IMR-90 (cell line): ENCODE measurements around the gene CASK. TPM values are rescaled to one million over a fixed set of nuclear protein-coding genes. Genes with fewer than 3 reads are reported as not detected.

Experiments
- ATAC-seq: fragments of 200-7000 bp; cut with Tn5 transposase; 2 replicates; pipeline ENCODE4 v1.9.1; 2020; ENCODE audit warnings: low read depth, mild to moderate bottlenecking, moderate library complexity
- BruUV-seq: library from RNA; stranded (reverse); fragments of 400-500 nt; replicated peaks from 2 replicates; lab custom pipeline; 2021; lab: Mats Ljungman, UMichigan
- CTCF ChIA-PET: fragments of 300-600 bp; formaldehyde crosslinking; extraction: SDS; loops from one replicate; lab custom pipeline; 2021; ENCODE audit warnings: antibody characterized with exemption; lab: Yijun Ruan, JAX
- POLR2A ChIA-PET: fragments of 300-600 bp; sonication (Branson Sonifier 250); formaldehyde crosslinking; loops from one replicate; lab custom pipeline; 2022; ENCODE audit warnings: antibody characterized with exemption; ENCODE audit not compliant: unreplicated experiment; lab: Charles Lee
- DNase-seq: peaks from one replicate; pipeline ENCODE4 v3.0.0; 2013
- H2AFZ ChIP-seq: replicated peaks from 2 replicates; pipeline ENCODE3; 2013; ENCODE audit warnings: low read length, mild to moderate bottlenecking; ENCODE audit not compliant: poor library complexity
- H2AK5ac ChIP-seq: 2 replicates; pipeline ENCODE4 v1.6.1; 2013; ENCODE audit warnings: low read depth, low read length, inconsistent platforms
- H2AK9ac ChIP-seq: replicated peaks from 2 replicates; pipeline ENCODE3; 2013; ENCODE audit warnings: mild to moderate bottlenecking, low read depth, low read length, moderate library complexity; ENCODE audit not compliant: poor library complexity
- H2BK120ac ChIP-seq: 2 replicates; pipeline ENCODE4 v1.6.1; 2013; ENCODE audit warnings: low read depth, low read length, inconsistent platforms
- H2BK15ac ChIP-seq: 3 replicates; pipeline ENCODE4 v1.6.1; 2013; ENCODE audit warnings: low read depth, low read length, inconsistent platforms
- H2BK20ac ChIP-seq: 2 replicates; pipeline ENCODE4 v1.6.1; 2013; ENCODE audit warnings: low read depth, mild to moderate bottlenecking, inconsistent platforms, low read length, moderate library complexity
- H2BK5ac ChIP-seq: 2 replicates; pipeline ENCODE4 v1.6.1; 2013; ENCODE audit warnings: mild to moderate bottlenecking, low read depth, low read length, inconsistent platforms; ENCODE audit not compliant: poor library complexity, severe bottlenecking
- H3K14ac ChIP-seq: replicated peaks from 2 replicates; pipeline ENCODE4 v1.6.1; 2013; ENCODE audit warnings: low read depth, low read length, inconsistent platforms
- H3K18ac ChIP-seq: 2 replicates; pipeline ENCODE4 v1.6.1; 2013; ENCODE audit warnings: low read depth, low read length, control low read depth
- H3K23ac ChIP-seq: 2 replicates; pipeline ENCODE4 v1.6.1; 2013; ENCODE audit warnings: low read depth, low read length, inconsistent platforms
- H3K27ac ChIP-seq: 2 replicates; pipeline ENCODE4 v1.5.1; 2013; ENCODE audit warnings: mild to moderate bottlenecking, control low read depth, low read length; ENCODE audit not compliant: insufficient read depth
- H3K27me3 ChIP-seq: 2 replicates; pipeline ENCODE4 v1.6.1; 2013; ENCODE audit warnings: low read length; ENCODE audit not compliant: control insufficient read depth, insufficient read depth
- H3K36me3 ChIP-seq: 2 replicates; pipeline ENCODE4 v1.6.1; 2013; ENCODE audit warnings: low read length, mixed read lengths; ENCODE audit not compliant: control insufficient read depth, insufficient read depth
- H3K4ac ChIP-seq: 2 replicates; pipeline ENCODE4 v1.6.1; 2013; ENCODE audit warnings: low read depth, low read length, inconsistent platforms
- H3K4me1 ChIP-seq: 2 replicates; pipeline ENCODE4 v1.6.1; 2013; ENCODE audit warnings: low read length, mixed read lengths; ENCODE audit not compliant: control insufficient read depth, insufficient read depth
- H3K4me2 ChIP-seq: 2 replicates; pipeline ENCODE4 v1.6.1; 2013; ENCODE audit warnings: low read depth, mild to moderate bottlenecking, control low read depth, low read length, moderate library complexity
- H3K4me3 ChIP-seq: 2 replicates; pipeline ENCODE4 v1.5.1; 2013; ENCODE audit warnings: low read depth, mild to moderate bottlenecking, control low read depth, low read length, moderate library complexity; ENCODE audit not compliant: insufficient read depth
- H3K56ac ChIP-seq: 2 replicates; pipeline ENCODE4 v1.6.1; 2013; ENCODE audit warnings: low read length, inconsistent platforms; ENCODE audit not compliant: insufficient read depth; ENCODE audit errors: extremely low read depth
- H3K79me1 ChIP-seq, 2 experiments: 2 replicates each; pipeline ENCODE4 v1.6.1; 2013; ENCODE audit warnings: low read length in 2 of 2, inconsistent platforms in 1 of 2, low read depth in 1 of 2
- H3K9ac ChIP-seq: 2 replicates; pipeline ENCODE4 v1.6.1; 2013; ENCODE audit warnings: low read depth, low read length, control low read depth
- H3K9me1 ChIP-seq: 2 replicates; pipeline ENCODE4 v1.6.1; 2013; ENCODE audit warnings: low read length, inconsistent platforms; ENCODE audit not compliant: insufficient read depth
- H3K9me3 ChIP-seq: 2 replicates; pipeline ENCODE4 v1.6.1; 2013; ENCODE audit warnings: low read length; ENCODE audit not compliant: control insufficient read depth, insufficient read depth
- H4K20me1 ChIP-seq: 2 replicates; pipeline ENCODE4 v1.6.1; 2013; ENCODE audit warnings: low read length, inconsistent platforms; ENCODE audit not compliant: insufficient read depth
- H4K5ac ChIP-seq: 2 replicates; pipeline ENCODE4 v1.6.1; 2013; ENCODE audit warnings: mild to moderate bottlenecking, low read depth, low read length, control low read depth
- H4K8ac ChIP-seq, 2 experiments: 2 replicates each; pipeline ENCODE4 v1.6.1; 2013; ENCODE audit warnings: low read depth in 2 of 2, low read length in 2 of 2, control low read depth in 1 of 2, inconsistent platforms in 1 of 2
- H4K91ac ChIP-seq: 2 replicates; pipeline ENCODE4 v1.6.1; 2013; ENCODE audit warnings: low read depth, low read length, inconsistent platforms; ENCODE audit not compliant: insufficient read depth
- BHLHE40 ChIP-seq: fragments of 150-350 bp; IDR thresholded peaks from 2 replicates; pipeline ENCODE4 v1.6.1; 2016; ENCODE audit warnings: mild to moderate bottlenecking, low read depth, low read length
- CHD1 ChIP-seq: IDR thresholded peaks from 2 replicates; pipeline ENCODE4 v1.6.1; 2012; ENCODE audit warnings: low read depth, low read length, improper control_type of control experiment
- CTCF ChIP-seq: conservative IDR thresholded peaks from 2 replicates; pipeline ENCODE4 v1.5.1; 2012; ENCODE audit warnings: mild to moderate bottlenecking, low read depth, low read length, improper control_type of control experiment
- MAFK ChIP-seq: IDR thresholded peaks from 2 replicates; pipeline ENCODE4 v1.6.1; 2012; ENCODE audit warnings: low read depth, low read length, improper control_type of control experiment
- MXI1 ChIP-seq: IDR thresholded peaks from 2 replicates; pipeline ENCODE4 v1.6.1; 2012; ENCODE audit warnings: low read depth, mild to moderate bottlenecking, low read length, moderate library complexity, borderline replicate concordance
- POLR2A ChIP-seq: IDR thresholded peaks from 2 replicates; pipeline ENCODE4 v1.6.1; 2012; ENCODE audit warnings: mild to moderate bottlenecking, low read depth, low read length
- RAD21 ChIP-seq: IDR thresholded peaks from 2 replicates; pipeline ENCODE4 v1.6.1; 2012; ENCODE audit warnings: low read length, improper control_type of control experiment
- RCOR1 ChIP-seq: IDR thresholded peaks from 2 replicates; pipeline ENCODE4 v1.6.1; 2012; ENCODE audit warnings: mild to moderate bottlenecking, low read length, improper control_type of control experiment; ENCODE audit not compliant: insufficient replicate concordance
- SMC3 ChIP-seq: fragments of 150-350 bp; IDR thresholded peaks from 2 replicates; pipeline ENCODE4 v1.6.1; 2016; ENCODE audit warnings: low read depth, mild to moderate bottlenecking, antibody characterized with exemption, low read length, moderate library complexity
- WGBS, 2 experiments: methylation state at CpG; one replicate each; pipeline versions ENCODE4 v1.1.5 to v1.1.7; 2013; ENCODE audit warnings: missing lambda C conversion rate in 2 of 2; ENCODE audit not compliant: insufficient read length in 1 of 2; ENCODE audit errors: extremely low coverage in 2 of 2; 5-methylcytosine and 5-hydroxymethylcytosine counted together
- dilution Hi-C: fragments of 300-500 bp; cut with HindIII; formaldehyde crosslinking; loops from one replicate; pipeline ENCODE4 v1.14.3; 2018; ENCODE audit warnings: low sequenced_read_pairs; ENCODE audit not compliant: unreplicated experiment
- in situ Hi-C: fragments of 300-500 bp; cut with MboI; formaldehyde crosslinking; loops from 3 replicates; pipeline ENCODE4 v1.14.3; 2019; ENCODE audit warnings: low sequenced_read_pairs, inconsistent platforms, mixed read lengths
- intact Hi-C: fragments of 100-400 bp; cut with micrococcal nuclease; formaldehyde crosslinking; loops from 2 replicates; pipeline ENCODE4 v1.10.0; 2022
- polyA plus RNA-seq, 3 experiments: library from polyadenylated mRNA; depleted of rRNA; stranded (reverse); fragments of >200 nt; gene quantifications; 2 replicates each; pipeline ENCODE4 v1.2.3, GENCODE V29; 2012; ENCODE audit warnings: low replicate concordance in 1 of 3
- total RNA-seq: library from RNA; depleted of rRNA; stranded (reverse); fragments of >200 nt; gene quantifications from 2 replicates; pipeline ENCODE4 v1.2.3, GENCODE V29; 2012

Gene CASK
- total and polyA plus RNA-seq, 2 of the 4 experiments (the other 2 are of a cell fraction) = 9.4 to 17.7 TPM

- ChIA-PET POLR2A (no interaction called here), CTCF (no interaction called here)
- Histone ChIP-seq H4K5ac (no peak overlapping the region), H3K14ac (no peak overlapping the region), H3K4me2 (no peak overlapping the region), H3K9ac (no peak overlapping the region), H4K8ac (no peak overlapping the region), H2BK15ac (no peak overlapping the region), H3K36me3 (no peaks in the 10 kb centered on the region), H3K79me1 (peaks cover 3 to 10% of the 10 kb centered on the region in 2 experiments), H3K27me3 (peaks cover 1% of the 10 kb centered on the region), H2BK120ac (no peak overlapping the region), H2AK5ac (no peak overlapping the region), H3K56ac (no peak overlapping the region), H3K4ac (no peak overlapping the region), H2BK5ac (no peak overlapping the region), H4K20me1 (no peaks in the 10 kb centered on the region; the same call in 1 of the 2 replicates), H4K91ac (no peak overlapping the region), H2AFZ (no peak overlapping the region), H3K9me1 (no peaks in the 10 kb centered on the region), H3K4me3 (no peak overlapping the region), H3K23ac (no peak overlapping the region), H2AK9ac (no peak overlapping the region), H2BK20ac (no peak overlapping the region), H3K9me3 (no peaks in the 10 kb centered on the region), H3K27ac (no peak overlapping the region), H3K18ac (no peak overlapping the region), H3K4me1 (no peaks in the 10 kb centered on the region)
- intact Hi-C loops (loop anchor here (2.0 to 5.0 kb wide), 2 partner anchors 121 to 1637 kb away; no protein-coding TSS in a partner anchor), in situ Hi-C loops (no loop called here), dilution Hi-C loops (no loop called here)
- TF ChIP-seq RCOR1 (no peak), CTCF (no peak), MAFK (no peak), CHD1 (no peak), SMC3 (no peak), RAD21 (no peak), BHLHE40 (no peak), POLR2A (no peak), MXI1 (no peak)
- ATAC-seq (no peak), DNase-seq (no peak)
- WGBS, 2 experiments = no CpG with 5 or more reads among the region's 2 CpGs
- no TSS peak for BruUV-seq
Measured at GRCh38 chrX:41919870-41920269, 3.5 kb downstream of the CASK start.
